Measurements from ENCODE around the gene SLC22A4. TPM values are rescaled to one million over a fixed set of nuclear protein-coding genes. Genes with fewer than 3 reads are reported as not detected.

SLC22A4 gene
- total and polyA plus RNA-seq, 9 donors = 2.7 to 4.5 (median 2.9) TPM

GRCh38 chr5:132263548-132264261, 30.5 kb upstream of the SLC22A4 start:
- WGBS (ENCODE audit: insufficient coverage) = 100% methylated on average over 1 of the region's 7 CpGs
- H3K4me3 ChIP-seq (ENCODE audit: low read length) = no peak overlapping the region
- no peaks in the 10 kb centered on the region for H3K9me3 ChIP-seq (replicated peaks; ENCODE audit: control insufficient read depth, low read depth, low read length)
- DNase-seq = no peak
- peak overlapping the region; percentile 40 for H3K27ac ChIP-seq (ENCODE audit: low read length)
- peaks cover 61% of the 10 kb centered on the region for H3K36me3 ChIP-seq (ENCODE audit: control insufficient read depth, insufficient read depth, low read length)
- no peaks in the 10 kb centered on the region for H3K27me3 ChIP-seq (ENCODE audit: control insufficient read depth, insufficient read depth, low read length)
- H3K4me1 ChIP-seq (ENCODE audit: control insufficient read depth, insufficient read depth, low read length) = peaks cover 94% of the 10 kb centered on the region

GRCh38 chr5:132264546-132265335, 29.5 kb upstream of the SLC22A4 start:
- 52% methylated on average over 4 of the region's 4 CpGs for WGBS (ENCODE audit: insufficient coverage)

DNA sequence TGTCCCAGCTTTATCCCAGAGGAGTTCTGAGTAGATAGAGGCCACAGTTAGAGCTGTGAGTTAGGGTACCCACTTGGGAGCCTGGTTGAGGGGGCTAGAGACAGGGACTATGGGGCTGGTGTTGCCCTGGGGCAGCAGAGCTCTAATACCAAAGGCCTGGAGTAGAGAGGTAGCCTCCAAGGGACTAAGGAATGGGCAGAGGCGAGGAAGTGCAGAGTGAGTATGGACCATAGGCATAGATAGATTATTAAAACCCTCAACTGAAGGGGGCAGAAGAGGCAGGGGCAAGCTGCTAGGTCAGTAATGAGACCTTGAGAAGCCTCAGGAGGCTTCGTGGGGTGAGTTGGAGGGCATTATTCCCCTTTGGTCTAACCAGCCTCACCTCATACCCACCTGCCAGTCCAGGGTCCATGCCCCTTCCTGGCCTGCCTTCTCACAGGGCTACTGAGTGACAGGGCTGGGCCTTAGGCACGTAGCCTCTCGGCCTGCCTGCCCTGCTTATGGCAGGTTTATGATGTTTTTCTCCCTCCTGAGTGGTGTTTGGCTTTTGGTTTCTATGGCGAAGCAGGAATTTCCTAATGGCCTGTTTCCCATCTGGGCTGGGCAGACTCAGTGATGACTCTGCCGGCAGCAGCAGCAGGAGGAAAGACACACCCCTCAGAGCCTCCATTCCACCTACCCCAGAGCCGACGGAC, 28.7 kb upstream of the SLC22A4 start:
- H3K9me3 ChIP-seq (replicated peaks; ENCODE audit: control insufficient read depth, low read depth, low read length) = no peaks in the 10 kb centered on the region
- peak overlapping the region; percentile 89 for H3K27ac ChIP-seq (ENCODE audit: low read length)
- peak; percentile 97 for DNase-seq
- H3K4me3 ChIP-seq (ENCODE audit: low read length) = no peak overlapping the region
- no peaks in the 10 kb centered on the region for H3K27me3 ChIP-seq (ENCODE audit: control insufficient read depth, insufficient read depth, low read length)
- H3K36me3 ChIP-seq (ENCODE audit: control insufficient read depth, insufficient read depth, low read length) = peaks cover 76% of the 10 kb centered on the region
- WGBS (ENCODE audit: insufficient coverage) = 0% methylated on average over 2 of the region's 8 CpGs
- peaks cover 94% of the 10 kb centered on the region for H3K4me1 ChIP-seq (ENCODE audit: control insufficient read depth, insufficient read depth, low read length)

More at GRCh38 chr5:132264546-132265335, 29.5 kb upstream of the SLC22A4 start:
- H3K4me1 ChIP-seq (ENCODE audit: control insufficient read depth, insufficient read depth, low read length) = peaks cover 94% of the 10 kb centered on the region
- peak overlapping the region; percentile 89 for H3K27ac ChIP-seq (ENCODE audit: low read length)
- no peaks in the 10 kb centered on the region for H3K27me3 ChIP-seq (ENCODE audit: control insufficient read depth, insufficient read depth, low read length)
- peaks cover 71% of the 10 kb centered on the region for H3K36me3 ChIP-seq (ENCODE audit: control insufficient read depth, insufficient read depth, low read length)
- no peak for DNase-seq
- H3K9me3 ChIP-seq (replicated peaks; ENCODE audit: control insufficient read depth, low read depth, low read length) = no peaks in the 10 kb centered on the region
- no peak overlapping the region for H3K4me3 ChIP-seq (ENCODE audit: low read length)

- no peak for DNase-seq
- WGBS (ENCODE audit: insufficient coverage) = 81% methylated on average over 5 of the region's 7 CpGs
- peaks cover 93% of the 10 kb centered on the region for H3K4me1 ChIP-seq (ENCODE audit: control insufficient read depth, insufficient read depth, low read length)
- H3K27me3 ChIP-seq (ENCODE audit: control insufficient read depth, insufficient read depth, low read length) = no peaks in the 10 kb centered on the region
- no peaks in the 10 kb centered on the region for H3K9me3 ChIP-seq (replicated peaks; ENCODE audit: control insufficient read depth, low read depth, low read length)
- H3K4me3 ChIP-seq (ENCODE audit: low read length) = no peak overlapping the region
- peak overlapping the region; percentile 74 for H3K27ac ChIP-seq (ENCODE audit: low read length)
- peaks cover 79% of the 10 kb centered on the region for H3K36me3 ChIP-seq (ENCODE audit: control insufficient read depth, insufficient read depth, low read length)
Observed at GRCh38 chr5:132266031-132266835, 28.0 kb upstream of the SLC22A4 start.

- H3K27ac ChIP-seq (ENCODE audit: low read length) = no peak overlapping the region
Observed at GRCh38 chr5:132266836-132267160, 27.4 kb upstream of the SLC22A4 start.

GRCh38 chr5:132267166-132267739, 26.9 kb upstream of the SLC22A4 start:
- Histone ChIP-seq H3K36me3 (ENCODE audit: control insufficient read depth, insufficient read depth, low read length) (peaks cover 80% of the 10 kb centered on the region), H3K27me3 (ENCODE audit: control insufficient read depth, insufficient read depth, low read length) (no peaks in the 10 kb centered on the region), H3K9me3 (replicated peaks; ENCODE audit: control insufficient read depth, low read depth, low read length) (no peaks in the 10 kb centered on the region), H3K4me3 (ENCODE audit: low read length) (no peak overlapping the region), H3K27ac (ENCODE audit: low read length) (peak overlapping the region; percentile 1), H3K4me1 (ENCODE audit: control insufficient read depth, insufficient read depth, low read length) (peaks cover 83% of the 10 kb centered on the region)
- no peak for DNase-seq

More at GRCh38 chr5:132266836-132267160, 27.4 kb upstream of the SLC22A4 start:
- H3K9me3 ChIP-seq (replicated peaks; ENCODE audit: control insufficient read depth, low read depth, low read length) = no peaks in the 10 kb centered on the region
- peaks cover 87% of the 10 kb centered on the region for H3K4me1 ChIP-seq (ENCODE audit: control insufficient read depth, insufficient read depth, low read length)
- no peak overlapping the region for H3K4me3 ChIP-seq (ENCODE audit: low read length)
- H3K36me3 ChIP-seq (ENCODE audit: control insufficient read depth, insufficient read depth, low read length) = peaks cover 80% of the 10 kb centered on the region
- 85% methylated on average over 1 of the region's 1 CpG for WGBS (ENCODE audit: insufficient coverage)
- H3K27me3 ChIP-seq (ENCODE audit: control insufficient read depth, insufficient read depth, low read length) = no peaks in the 10 kb centered on the region
- DNase-seq = no peak

DNA sequence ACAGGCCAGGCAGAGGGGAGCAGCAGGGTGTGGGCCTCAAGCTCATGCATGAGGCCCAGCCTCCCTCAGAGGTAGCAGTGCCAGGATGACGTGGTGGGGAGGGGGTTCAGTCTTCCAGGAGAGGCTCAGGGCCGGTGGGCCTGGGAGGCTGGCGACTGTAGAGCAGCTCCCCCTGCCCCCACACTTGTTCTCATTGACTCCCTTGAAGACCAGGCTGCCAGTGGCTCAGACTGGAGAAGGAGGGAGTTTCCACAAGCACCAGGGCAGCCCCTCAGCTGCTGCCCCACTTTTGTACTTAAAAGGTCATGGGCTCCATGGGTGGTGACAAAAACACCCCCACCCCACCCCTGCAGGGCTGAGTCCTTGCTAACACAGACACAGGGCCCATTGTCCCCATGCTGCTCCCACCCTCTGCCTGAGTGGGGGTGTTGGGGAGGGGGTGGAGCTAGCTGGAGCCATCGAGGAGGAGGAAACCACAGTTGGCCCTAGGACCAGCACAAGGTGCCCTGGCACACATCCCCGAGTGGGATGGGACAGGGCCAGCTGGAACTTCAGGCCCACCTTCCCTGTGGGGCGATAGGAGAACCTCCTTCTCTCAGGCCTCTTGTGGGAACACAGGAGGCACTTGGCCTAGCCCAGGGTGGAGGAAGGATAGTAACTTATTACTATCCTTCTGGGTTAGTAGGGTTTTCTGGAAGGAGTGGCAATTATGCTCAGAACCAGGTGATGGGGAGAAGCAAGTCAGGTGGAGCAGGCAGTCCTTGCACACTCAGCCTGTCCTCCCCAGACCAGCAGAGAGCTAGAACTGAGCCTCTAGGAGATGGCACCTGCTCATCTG, 26.0 kb upstream of the SLC22A4 start:
- H3K4me3 ChIP-seq (ENCODE audit: low read length) = no peak overlapping the region
- peaks cover 78% of the 10 kb centered on the region for H3K36me3 ChIP-seq (ENCODE audit: control insufficient read depth, insufficient read depth, low read length)
- H3K27me3 ChIP-seq (ENCODE audit: control insufficient read depth, insufficient read depth, low read length) = no peaks in the 10 kb centered on the region
- H3K27ac ChIP-seq (ENCODE audit: low read length) = no peak overlapping the region
- H3K4me1 ChIP-seq (ENCODE audit: control insufficient read depth, insufficient read depth, low read length) = peaks cover 78% of the 10 kb centered on the region
- peak; percentile 53 for DNase-seq
- no CpG with 5 or more reads among the region's 6 CpGs for WGBS (ENCODE audit: insufficient coverage)
- H3K9me3 ChIP-seq (replicated peaks; ENCODE audit: control insufficient read depth, low read depth, low read length) = no peaks in the 10 kb centered on the region

DNA sequence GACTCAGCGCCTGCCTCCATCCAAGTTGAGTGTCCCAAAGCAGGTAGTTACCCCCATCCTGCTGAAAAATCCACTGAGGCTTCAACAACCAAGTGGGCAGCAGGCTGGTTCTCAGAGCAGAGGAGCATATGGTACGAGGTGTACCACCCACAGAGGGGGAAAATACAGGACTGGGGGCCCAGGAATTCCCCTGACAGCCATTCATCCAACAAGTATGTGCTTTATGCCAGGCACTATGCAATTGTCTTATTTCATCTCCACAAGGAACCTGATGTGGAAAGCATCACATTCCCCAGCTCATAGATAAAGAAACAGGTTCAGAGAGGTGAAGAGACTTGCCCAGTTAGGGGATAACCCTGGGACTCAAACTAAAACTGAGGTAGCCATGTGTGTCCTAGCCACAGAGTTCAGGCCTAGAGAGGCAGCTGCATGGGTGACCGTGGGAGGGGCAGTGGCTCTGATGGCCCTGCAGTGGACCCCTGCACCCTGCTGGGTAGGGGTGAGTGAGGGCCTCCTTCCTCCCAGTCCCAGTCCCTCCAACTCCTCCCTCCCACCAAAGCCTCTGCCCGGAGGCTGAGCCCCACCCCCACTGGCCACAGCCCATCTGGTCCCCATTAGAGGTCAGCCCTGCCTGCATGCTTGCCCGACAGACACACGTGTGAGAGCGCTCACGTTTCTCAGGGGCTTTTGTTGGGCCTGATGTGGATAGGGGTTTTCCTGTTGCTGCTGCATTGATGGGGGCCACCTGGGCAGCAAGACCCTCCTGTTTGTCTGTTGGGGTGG, 25.2 kb upstream of the SLC22A4 start:
- Histone ChIP-seq H3K36me3 (ENCODE audit: control insufficient read depth, insufficient read depth, low read length) (peaks cover 74% of the 10 kb centered on the region), H3K4me1 (ENCODE audit: control insufficient read depth, insufficient read depth, low read length) (peaks cover 70% of the 10 kb centered on the region), H3K4me3 (ENCODE audit: low read length) (no peak overlapping the region), H3K27ac (ENCODE audit: low read length) (peak overlapping the region; percentile 20), H3K27me3 (ENCODE audit: control insufficient read depth, insufficient read depth, low read length) (no peaks in the 10 kb centered on the region), H3K9me3 (replicated peaks; ENCODE audit: control insufficient read depth, low read depth, low read length) (no peaks in the 10 kb centered on the region)
- peak; percentile 50 for DNase-seq
- WGBS (ENCODE audit: insufficient coverage) = 89% methylated on average over 1 of the region's 8 CpGs

Measured in muscle of leg (tissue), 11 donors.